ENCODE results near the gene RNF103. TPM values are rescaled to one million over a fixed set of nuclear protein-coding genes. Genes with fewer than 3 reads are reported as not detected.

Gene RNF103
- total and polyA plus RNA-seq, 2 experiments from 2014 or later = 11.6 to 21.7 TPM

DNA sequence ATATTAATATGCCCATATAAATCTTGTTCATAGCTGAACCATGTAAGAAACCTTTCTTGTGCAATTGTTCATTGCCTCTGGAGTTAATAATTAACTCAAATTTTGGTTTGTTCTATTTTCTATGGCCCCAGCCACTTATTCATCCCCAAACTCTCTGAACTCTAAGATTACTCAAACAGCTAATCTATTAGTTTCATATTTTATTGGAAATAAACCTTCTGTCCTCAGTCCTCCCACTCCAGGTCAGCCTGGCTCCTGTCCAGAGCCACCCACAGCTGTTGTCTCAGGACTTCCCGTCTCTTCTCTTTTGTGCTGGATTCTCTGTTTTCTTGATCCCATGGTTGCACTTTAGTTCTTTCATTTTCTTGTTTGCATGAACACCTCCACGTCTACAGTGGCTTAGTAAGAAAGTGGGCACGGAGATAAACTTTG, 4.4 kb upstream of the RNF103 start:
- Histone ChIP-seq H3K36me3 (ENCODE audit: low read depth) (no peaks in the 10 kb centered on the region), H3K4me3 (no peak overlapping the region), H3K9ac (no peak overlapping the region), H3F3A (ENCODE audit: insufficient read depth) (0 out of 2 replicates have a peak, but pooled peaks cover 4% of the 10 kb centered on the region), H3K79me2 (ENCODE audit: insufficient read depth) (no peaks in the 10 kb centered on the region), H2AFZ (0 out of 2 replicates have a peak overlapping the region, but pooled peaks have one; percentile 9), H3K9me2 (ENCODE audit: insufficient read depth) (no peaks in the 10 kb centered on the region), H3K4me1 (ENCODE audit: insufficient read depth) (peaks cover 7% of the 10 kb centered on the region; the same call in 1 of the 2 replicates), H3K27ac (no peak overlapping the region), H3K27me3 (replicated peaks; ENCODE audit: insufficient read depth) (no peaks in the 10 kb centered on the region), H4K20me1 (ENCODE audit: insufficient read depth) (no peaks in the 10 kb centered on the region), H3K4me2 (ENCODE audit: unreplicated experiment) (no peak overlapping the region), H3K9me3 (ENCODE audit: low read depth) (no peaks in the 10 kb centered on the region)
- WGBS, 2 experiments (ENCODE audit: low coverage in 1 of 2, low lambda C conversion rate in 2 of 2, missing lambda C conversion rate in 2 of 2) = 71 to 75% methylated on average over 3 of the region's 3 CpGs
- no peak for DNase-seq
- TF ChIP-seq EZH2 (IDR thresholded peaks at IDR 0.05; ENCODE audit: insufficient read depth, poor library complexity, severe bottlenecking) (no peak), EZH2phosphoT487 (IDR thresholded peaks at IDR 0.05; ENCODE audit: insufficient read depth, low read depth) (no peak)
- in situ Hi-C loops (cut with MboI) = no loop called here

GRCh38 chr2:86627550-86627949, 3.9 kb upstream of the RNF103 start:
- H3F3A ChIP-seq (ENCODE audit: insufficient read depth) = 0 out of 2 replicates have a peak, but pooled peaks cover 4% of the 10 kb centered on the region
- in situ Hi-C loops (cut with MboI) = no loop called here
- H3K27me3 ChIP-seq (replicated peaks; ENCODE audit: insufficient read depth) = no peaks in the 10 kb centered on the region
- 86 to 94% methylated on average over 3 of the region's 3 CpGs for WGBS, 2 experiments (ENCODE audit: low coverage in 1 of 2, low lambda C conversion rate in 2 of 2, missing lambda C conversion rate in 2 of 2)
- H3K9me2 ChIP-seq (ENCODE audit: insufficient read depth) = no peaks in the 10 kb centered on the region
- H3K4me1 ChIP-seq (ENCODE audit: insufficient read depth) = peaks cover 7% of the 10 kb centered on the region; the same call in 1 of the 2 replicates
- H3K4me3 ChIP-seq = no peak overlapping the region
- H3K27ac ChIP-seq = no peak overlapping the region
- H3K36me3 ChIP-seq (ENCODE audit: low read depth) = no peaks in the 10 kb centered on the region
- no peak overlapping the region for H3K9ac ChIP-seq
- peaks cover 4% of the 10 kb centered on the region for H3K79me2 ChIP-seq (ENCODE audit: insufficient read depth)
- no peaks in the 10 kb centered on the region for H3K9me3 ChIP-seq (ENCODE audit: low read depth)
- no peaks in the 10 kb centered on the region for H4K20me1 ChIP-seq (ENCODE audit: insufficient read depth)
- H2AFZ ChIP-seq = no peak overlapping the region
- H3K4me2 ChIP-seq (ENCODE audit: unreplicated experiment) = no peak overlapping the region
- no peak for TF ChIP-seq EZH2 (IDR thresholded peaks at IDR 0.05; ENCODE audit: insufficient read depth, poor library complexity, severe bottlenecking)
- no peak for TF ChIP-seq EZH2phosphoT487 (IDR thresholded peaks at IDR 0.05; ENCODE audit: insufficient read depth, low read depth)
- no peak for DNase-seq

GRCh38 chr2:86625096-86625495, 1.4 kb upstream of the RNF103 start:
- no peaks in the 10 kb centered on the region for H3K9me3 ChIP-seq (ENCODE audit: low read depth)
- peaks cover 16% of the 10 kb centered on the region for H3K4me1 ChIP-seq (ENCODE audit: insufficient read depth)
- in situ Hi-C loops (cut with MboI) = no loop called here
- WGBS, 2 experiments (ENCODE audit: low coverage in 1 of 2, low lambda C conversion rate in 2 of 2, missing lambda C conversion rate in 2 of 2) = 79 to 83% methylated on average over 4 of the region's 4 CpGs
- peaks cover 28% of the 10 kb centered on the region for H3K79me2 ChIP-seq (ENCODE audit: insufficient read depth)
- H2AFZ ChIP-seq = no peak overlapping the region
- no peak overlapping the region for H3K4me2 ChIP-seq (ENCODE audit: unreplicated experiment)
- H3K9ac ChIP-seq = no peak overlapping the region
- H3K27ac ChIP-seq = no peak overlapping the region
- H3F3A ChIP-seq (ENCODE audit: insufficient read depth) = peaks cover 15% of the 10 kb centered on the region; the same call in 1 of the 2 replicates
- no peaks in the 10 kb centered on the region for H3K36me3 ChIP-seq (ENCODE audit: low read depth)
- H3K9me2 ChIP-seq (ENCODE audit: insufficient read depth) = no peaks in the 10 kb centered on the region
- no peaks in the 10 kb centered on the region for H3K27me3 ChIP-seq (replicated peaks; ENCODE audit: insufficient read depth)
- TF ChIP-seq EZH2phosphoT487 (IDR thresholded peaks at IDR 0.05; ENCODE audit: insufficient read depth, low read depth) (no peak), EZH2 (IDR thresholded peaks at IDR 0.05; ENCODE audit: insufficient read depth, poor library complexity, severe bottlenecking) (no peak)
- no peaks in the 10 kb centered on the region for H4K20me1 ChIP-seq (ENCODE audit: insufficient read depth)
- DNase-seq = no peak
- H3K4me3 ChIP-seq = no peak overlapping the region

GRCh38 chr2:86624267-86624547, 542 bp upstream of the RNF103 start:
- in situ Hi-C loops (cut with MboI) = no loop called here
- Histone ChIP-seq H3K79me2 (ENCODE audit: insufficient read depth) (peaks cover 37% of the 10 kb centered on the region), H3K27me3 (replicated peaks; ENCODE audit: insufficient read depth) (no peaks in the 10 kb centered on the region), H3K27ac (peak overlapping the region; percentile 87), H3F3A (ENCODE audit: insufficient read depth) (peaks cover 15% of the 10 kb centered on the region; the same call in 1 of the 2 replicates), H3K4me3 (peak overlapping the region; percentile 96), H4K20me1 (ENCODE audit: insufficient read depth) (no peaks in the 10 kb centered on the region), H3K4me1 (ENCODE audit: insufficient read depth) (peaks cover 16% of the 10 kb centered on the region), H3K36me3 (ENCODE audit: low read depth) (peaks cover 2% of the 10 kb centered on the region), H3K9me3 (ENCODE audit: low read depth) (no peaks in the 10 kb centered on the region), H3K4me2 (ENCODE audit: unreplicated experiment) (peak overlapping the region; percentile 83), H3K9ac (peak overlapping the region; percentile 96), H3K9me2 (ENCODE audit: insufficient read depth) (no peaks in the 10 kb centered on the region), H2AFZ (peak overlapping the region; percentile 98)
- WGBS, 2 experiments (ENCODE audit: low coverage in 1 of 2, low lambda C conversion rate in 2 of 2, missing lambda C conversion rate in 2 of 2) = 74% methylated on average over 6 of the region's 6 CpGs
- TF ChIP-seq EZH2 (IDR thresholded peaks at IDR 0.05; ENCODE audit: insufficient read depth, poor library complexity, severe bottlenecking) = no peak
- TF ChIP-seq EZH2phosphoT487 (IDR thresholded peaks at IDR 0.05; ENCODE audit: insufficient read depth, low read depth) = no peak
- DNase-seq = peak; percentile 29

Data from GM23248 (cell line).